Lower leg skin (tissue), 3 donors: ENCODE data around the gene SLC22A14.

Experiments used
- POLR2A ChIP-seq, 2 donors: fragments of 450-650 bp; IDR thresholded peaks; one replicate each; pipeline ENCODE4 v1.6.1; 2016 to 2017; ENCODE audit warnings: antibody characterized with exemption in 2 of 2, mild to moderate bottlenecking in 1 of 2, moderate library complexity in 1 of 2
- TF ChIP-seq, protein P1 (sequence below), 3 donors: fragments of 450-650 bp; IDR thresholded peaks; one replicate each; pipeline ENCODE4 v1.5.1; 2016; ENCODE audit warnings: antibody characterized with exemption in 3 of 3, mild to moderate bottlenecking in 3 of 3, moderate library complexity in 2 of 3

DNA sequence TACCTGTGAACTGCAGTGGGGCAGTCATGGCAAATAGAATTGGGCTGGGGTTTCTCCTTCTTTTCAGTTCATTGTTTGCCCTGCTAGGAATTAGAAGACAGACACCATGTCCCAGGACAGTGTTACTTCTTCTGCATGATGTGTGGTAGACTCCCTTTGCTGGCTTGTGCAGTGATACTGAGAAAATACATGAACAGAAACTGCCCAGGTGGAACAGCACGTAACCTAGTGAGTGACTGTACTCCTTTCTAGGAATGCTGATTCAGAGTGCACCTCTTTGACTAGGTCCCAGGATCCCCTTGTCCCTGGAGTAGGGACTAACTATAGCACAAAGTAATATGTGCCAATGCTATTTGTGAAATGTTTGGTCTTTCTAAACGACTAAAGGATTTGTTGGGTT, 27.2 kb upstream of the SLC22A14 start:
- no peak for TF ChIP-seq POLR2A (IDR thresholded peaks at IDR 0.05)
- TF ChIP-seq, protein P1, sequence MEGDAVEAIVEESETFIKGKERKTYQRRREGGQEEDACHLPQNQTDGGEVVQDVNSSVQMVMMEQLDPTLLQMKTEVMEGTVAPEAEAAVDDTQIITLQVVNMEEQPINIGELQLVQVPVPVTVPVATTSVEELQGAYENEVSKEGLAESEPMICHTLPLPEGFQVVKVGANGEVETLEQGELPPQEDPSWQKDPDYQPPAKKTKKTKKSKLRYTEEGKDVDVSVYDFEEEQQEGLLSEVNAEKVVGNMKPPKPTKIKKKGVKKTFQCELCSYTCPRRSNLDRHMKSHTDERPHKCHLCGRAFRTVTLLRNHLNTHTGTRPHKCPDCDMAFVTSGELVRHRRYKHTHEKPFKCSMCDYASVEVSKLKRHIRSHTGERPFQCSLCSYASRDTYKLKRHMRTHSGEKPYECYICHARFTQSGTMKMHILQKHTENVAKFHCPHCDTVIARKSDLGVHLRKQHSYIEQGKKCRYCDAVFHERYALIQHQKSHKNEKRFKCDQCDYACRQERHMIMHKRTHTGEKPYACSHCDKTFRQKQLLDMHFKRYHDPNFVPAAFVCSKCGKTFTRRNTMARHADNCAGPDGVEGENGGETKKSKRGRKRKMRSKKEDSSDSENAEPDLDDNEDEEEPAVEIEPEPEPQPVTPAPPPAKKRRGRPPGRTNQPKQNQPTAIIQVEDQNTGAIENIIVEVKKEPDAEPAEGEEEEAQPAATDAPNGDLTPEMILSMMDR (IDR thresholded peaks at IDR 0.05), result no peak
